H1 (cell line): ENCODE data around the gene CLUH. TPM values are rescaled to one million over a fixed set of nuclear protein-coding genes. Genes with fewer than 3 reads are reported as not detected.

ENCODE experiments used
- CTCF ChIA-PET: fragments of 300-600 bp; sonication (Branson Sonifier 250); formaldehyde crosslinking; loops from one replicate; lab custom pipeline; 2021; ENCODE audit not compliant: partially characterized antibody; lab: Charles Lee
- POLR2A ChIA-PET: fragments of 300-600 bp; sonication (Branson Sonifier 250); formaldehyde crosslinking; loops from one replicate; lab custom pipeline; 2021; ENCODE audit warnings: inconsistent platforms; ENCODE audit not compliant: partially characterized antibody; lab: Charles Lee
- DNase-seq, 2 experiments: peaks; one replicate each; pipeline versions ENCODE4 v3.0.0 to v3.0.0-alpha.2; 2010 to 2022; ENCODE audit warnings: low spot score in 2 of 2, low read depth in 1 of 2, mixed read lengths in 1 of 2
- FAIRE-seq: peaks from 2 replicates; lab custom pipeline; 2011; peaks lifted over from hg19 to GRCh38; lab: Jason Lieb, UNC
- H2AFZ ChIP-seq: 2 replicates; pipeline ENCODE4 v1.8.1; 2012; ENCODE audit warnings: low read length, inconsistent platforms
- H2AK5ac ChIP-seq: 2 replicates; pipeline ENCODE4 v1.6.1; 2013; ENCODE audit warnings: low read depth, low read length
- H2BK120ac ChIP-seq: replicated peaks from 2 replicates; pipeline ENCODE3; 2013; ENCODE audit warnings: low read depth, low read length, inconsistent platforms
- H2BK12ac ChIP-seq: 2 replicates; pipeline ENCODE4 v1.6.1; 2013; ENCODE audit warnings: low read depth, low read length
- H2BK15ac ChIP-seq: 2 replicates; pipeline ENCODE4 v1.6.1; 2013; ENCODE audit warnings: low read length
- H2BK20ac ChIP-seq: 2 replicates; pipeline ENCODE4 v1.6.1; 2013; ENCODE audit warnings: low read length
- H2BK5ac ChIP-seq: 2 replicates; pipeline ENCODE4 v1.6.1; 2013; ENCODE audit warnings: low read depth, low read length
- H3K14ac ChIP-seq: 2 replicates; pipeline ENCODE4 v1.6.1; 2013; ENCODE audit warnings: inconsistent platforms; ENCODE audit not compliant: insufficient read length
- H3K18ac ChIP-seq: 2 replicates; pipeline ENCODE4 v1.6.1; 2013; ENCODE audit warnings: low read length; ENCODE audit errors: extremely low read depth
- H3K23ac ChIP-seq: 2 replicates; pipeline ENCODE4 v1.6.1; 2013; ENCODE audit warnings: inconsistent platforms; ENCODE audit not compliant: insufficient read length
- H3K23me2 ChIP-seq: 2 replicates; pipeline ENCODE4 v1.6.1; 2013; ENCODE audit warnings: low read depth, low read length
- H3K27ac ChIP-seq: 2 replicates; pipeline ENCODE4 v1.6.1; 2011; ENCODE audit warnings: low read depth, low read length, inconsistent platforms
- H3K27me3 ChIP-seq, 4 experiments: replicated peaks in 1 of 4; 1 replicate in 1 of 4; 2 replicates in 3 of 4; pipeline versions ENCODE4 v1.6.1 to v1.8.1; 2011 to 2013; ENCODE audit warnings: low read length in 3 of 4, mild to moderate bottlenecking in 3 of 4, inconsistent platforms in 2 of 4, mixed read lengths in 2 of 4, moderate library complexity in 1 of 4; ENCODE audit not compliant: control insufficient read depth in 3 of 4, insufficient read depth in 3 of 4; ENCODE audit errors: extremely low read depth in 1 of 4
- H3K36me3 ChIP-seq, 4 experiments: 2 replicates each; pipeline versions ENCODE4 v1.6.1 to v1.8.1; 2011 to 2013; ENCODE audit warnings: mild to moderate bottlenecking in 4 of 4, low read length in 3 of 4, moderate library complexity in 2 of 4, control low read depth in 1 of 4, inconsistent platforms in 1 of 4; ENCODE audit not compliant: insufficient read depth in 4 of 4, control insufficient read depth in 2 of 4
- H3K4ac ChIP-seq: replicated peaks from 2 replicates; pipeline ENCODE3; 2013; ENCODE audit warnings: low read length, low read depth, mixed read lengths, inconsistent platforms; ENCODE audit not compliant: insufficient read length
- H3K4me1 ChIP-seq, 4 experiments: replicated peaks in 1 of 4; 1 replicate in 1 of 4; 2 replicates in 3 of 4; pipeline versions ENCODE4 v1.6.1 to v1.8.1; 2011 to 2013; ENCODE audit warnings: low read length in 3 of 4, inconsistent platforms in 2 of 4, mixed read lengths in 1 of 4; ENCODE audit not compliant: insufficient read depth in 4 of 4, control insufficient read depth in 3 of 4
- H3K4me2 ChIP-seq, 2 experiments: 2 replicates each; pipeline versions ENCODE4 v1.6.1 to v1.8.1; 2011 to 2013; ENCODE audit warnings: low read depth in 2 of 2, low read length in 2 of 2, control low read depth in 1 of 2, inconsistent platforms in 1 of 2, mild to moderate bottlenecking in 1 of 2; ENCODE audit not compliant: insufficient read depth in 1 of 2
- H3K4me3 ChIP-seq, 4 experiments: fragments of 200-600, 300-600 bp in 1 of 4; sonication (generic), shearing (Covaris generic), sonication (Bioruptor Twin) in 1 of 4; 2 replicates each; pipeline versions ENCODE4 v1.5.1 to v1.8.1; 2011 to 2016; ENCODE audit warnings: low read length in 4 of 4, low read depth in 3 of 4, control low read depth in 2 of 4, inconsistent platforms in 2 of 4, mild to moderate bottlenecking in 2 of 4, mixed read lengths in 1 of 4, moderate library complexity in 1 of 4; ENCODE audit not compliant: insufficient read depth in 2 of 4; ENCODE audit errors: extremely low read depth in 1 of 4
- H3K56ac ChIP-seq: replicated peaks from 2 replicates; pipeline ENCODE3; 2013; ENCODE audit warnings: low read depth, mild to moderate bottlenecking, mixed read lengths, low read length, inconsistent platforms; ENCODE audit not compliant: insufficient read length
- H3K79me1 ChIP-seq: 2 replicates; pipeline ENCODE4 v1.6.1; 2013; ENCODE audit warnings: low read depth, low read length, control low read depth
- H3K79me2 ChIP-seq, 2 experiments: 2 replicates each; pipeline versions ENCODE4 v1.6.1 to v1.8.1; 2012 to 2013; ENCODE audit warnings: low read length in 2 of 2, mild to moderate bottlenecking in 2 of 2, inconsistent platforms in 1 of 2; ENCODE audit not compliant: insufficient read depth in 2 of 2, control insufficient read depth in 1 of 2
- H3K9ac ChIP-seq, 4 experiments: replicated peaks in 1 of 4; 1 replicate in 1 of 4; 2 replicates in 3 of 4; pipeline versions ENCODE4 v1.6.1 to v1.8.1; 2011 to 2013; ENCODE audit warnings: low read depth in 3 of 4, low read length in 3 of 4, control low read depth in 2 of 4, mild to moderate bottlenecking in 2 of 4, moderate library complexity in 2 of 4, inconsistent platforms in 1 of 4; ENCODE audit errors: extremely low read depth in 1 of 4
- H3K9me3 ChIP-seq, 2 experiments: 2 replicates each; pipeline versions ENCODE4 v1.6.1 to v1.8.1; 2012 to 2013; ENCODE audit warnings: mild to moderate bottlenecking in 2 of 2, moderate library complexity in 2 of 2, control low read depth in 1 of 2, inconsistent platforms in 1 of 2, low read depth in 1 of 2, low read length in 1 of 2, mixed read lengths in 1 of 2; ENCODE audit not compliant: insufficient read depth in 2 of 2
- H4K20me1 ChIP-seq, 2 experiments: replicated peaks in 1 of 2; 2 replicates each; pipeline versions ENCODE3 to v1.8.1; 2011 to 2013; ENCODE audit warnings: inconsistent platforms in 2 of 2, low read length in 2 of 2, mild to moderate bottlenecking in 1 of 2; ENCODE audit not compliant: insufficient read depth in 2 of 2, control insufficient read depth in 1 of 2
- H4K5ac ChIP-seq: 2 replicates; pipeline ENCODE4 v1.6.1; 2013; ENCODE audit warnings: low read length, low read depth, mixed read lengths, inconsistent platforms; ENCODE audit not compliant: insufficient read length
- H4K8ac ChIP-seq: 2 replicates; pipeline ENCODE4 v1.8.0; 2013; ENCODE audit warnings: mild to moderate bottlenecking, moderate library complexity, low read length, inconsistent platforms; ENCODE audit not compliant: insufficient read depth; ENCODE audit errors: extremely low read depth
- H4K91ac ChIP-seq: replicated peaks from 2 replicates; pipeline ENCODE3; 2013; ENCODE audit warnings: low read length, mixed read lengths, inconsistent platforms; ENCODE audit not compliant: insufficient read length
- ASH2L ChIP-seq: fragments of 200-600, 300-600 bp; sonication (generic); IDR thresholded peaks from one replicate; pipeline ENCODE4 v1.7.1; 2017; ENCODE audit warnings: low read length
- BRCA1 ChIP-seq: IDR thresholded peaks from 2 replicates; pipeline ENCODE4 v1.6.1; 2012; ENCODE audit warnings: low read depth, low read length, improper control_type of control experiment
- CEBPB ChIP-seq: IDR thresholded peaks from 2 replicates; pipeline ENCODE4 v1.6.1; 2012; ENCODE audit warnings: low read depth, low read length
- CHD1 ChIP-seq: IDR thresholded peaks from 2 replicates; pipeline ENCODE4 v1.6.1; 2012; ENCODE audit warnings: low read depth, low read length, improper control_type of control experiment
- JUND ChIP-seq: IDR thresholded peaks from 2 replicates; pipeline ENCODE4 v1.6.1; 2011; ENCODE audit warnings: mild to moderate bottlenecking, improper control_type of control experiment, low read length
- PHF8 ChIP-seq: fragments of 200-600 bp; sonication (generic); conservative IDR thresholded peaks from 2 replicates; pipeline ENCODE4 v1.7.1; 2012; ENCODE audit warnings: low read depth, mild to moderate bottlenecking, inconsistent platforms, low read length, moderate library complexity
- RAD21 ChIP-seq, 2 experiments: IDR thresholded peaks in 1 of 2; conservative IDR thresholded peaks in 1 of 2; 2 replicates each; pipeline ENCODE4 v1.6.1; 2011; ENCODE audit warnings: low read depth in 2 of 2, low read length in 2 of 2, improper control_type of control experiment in 1 of 2, inconsistent platforms in 1 of 2, mild to moderate bottlenecking in 1 of 2, moderate library complexity in 1 of 2
- RXRA ChIP-seq: IDR thresholded peaks from 2 replicates; pipeline ENCODE4 v1.6.1; 2011; ENCODE audit warnings: low read depth, mild to moderate bottlenecking, low read length, moderate library complexity; ENCODE audit not compliant: insufficient read depth
- SIX5 ChIP-seq: IDR thresholded peaks from 2 replicates; pipeline ENCODE4 v1.6.1; 2011; ENCODE audit warnings: mild to moderate bottlenecking, low read depth, low read length
- SP1 ChIP-seq: IDR thresholded peaks from 2 replicates; pipeline ENCODE4 v1.6.1; 2011; ENCODE audit warnings: low read depth, low read length
- USF2 ChIP-seq: IDR thresholded peaks from 2 replicates; pipeline ENCODE4 v1.6.1; 2011; ENCODE audit warnings: low read length, improper control_type of control experiment
- ZNF274 ChIP-seq: IDR thresholded peaks from 2 replicates; pipeline ENCODE4 v1.7.0; 2012; ENCODE audit warnings: low read length, borderline replicate concordance; ENCODE audit errors: extremely low read depth
- WGBS, 2 experiments: shearing (Covaris generic) in 1 of 2; methylation state at CpG; one replicate each; pipeline versions ENCODE4 v1.1.6 to v1.1.7; 2013 to 2015; ENCODE audit warnings: low lambda C conversion rate in 2 of 2, mixed read lengths in 2 of 2, inconsistent platforms in 1 of 2, low coverage in 1 of 2, missing lambda C conversion rate in 1 of 2; ENCODE audit not compliant: insufficient replicate concordance in 2 of 2, insufficient coverage in 1 of 2, insufficient read length in 1 of 2; ENCODE audit errors: extremely low coverage in 1 of 2, missing lambda C conversion rate in 1 of 2; 5-methylcytosine and 5-hydroxymethylcytosine counted together
- polyA plus RNA-seq, 7 experiments: library from polyadenylated mRNA; depleted of rRNA in 3 of 7; stranded (reverse) in 5 of 7; unstranded in 2 of 7; fragments of >200 nt in 5 of 7; fragments of 200-250 nt in 2 of 7; gene quantifications; 1 replicate in 5 of 7; 2 replicates in 1 of 7; 4 replicates in 1 of 7; pipeline versions ENCODE4 v1.2.1 to v1.2.3, GENCODE V29; 2011 to 2013; ENCODE audit warnings: missing spikeins in 2 of 7, mixed read lengths in 2 of 7
- total RNA-seq: library from RNA; stranded (reverse); fragmentation: NEBNext Ultra II Directional; extraction: Animal tissue kit (Norgen Biotek cat#: 25700); gene quantifications from 2 replicates; pipeline ENCODE4 v1.2.1, GENCODE V29; 2021

Gene CLUH
- total and polyA plus RNA-seq, 2 of the 8 experiments (the other 6 are each of a cell fraction or from before 2014, with no cell fraction given) = 33.6 to 98.6 TPM

GRCh38 chr17:2682176-2682938 lies 29.2 kb downstream of the CLUH start:
- H2AFZ ChIP-seq = no peak overlapping the region
- H3K4ac ChIP-seq = no peak overlapping the region
- H3K56ac ChIP-seq = no peak overlapping the region
- no peak overlapping the region for H3K23ac ChIP-seq
- H4K20me1 ChIP-seq = peaks cover 0 to 9% of the 10 kb centered on the region in 2 experiments
- H3K27me3 ChIP-seq = no peaks in the 10 kb centered on the region
- no peak overlapping the region for H3K18ac ChIP-seq
- WGBS, 2 experiments = 88% methylated on average over 3 of the region's 3 CpGs; no CpG with 5 or more reads in 1 of the 2 experiments
- no peaks in the 10 kb centered on the region for H3K4me1 ChIP-seq
- no peak overlapping the region for H2BK120ac ChIP-seq
- no peak overlapping the region for H2BK20ac ChIP-seq
- H3K79me2 ChIP-seq = no peaks in the 10 kb centered on the region
- H3K9ac ChIP-seq = no peak overlapping the region
- H2BK5ac ChIP-seq = no peak overlapping the region
- DNase-seq (no peak), FAIRE-seq (no peak)
- peaks cover 9 to 29% (median 17%) of the 10 kb centered on the region in 4 experiments; a peak in 7 of 8 replicates for H3K36me3 ChIP-seq
- H2BK12ac ChIP-seq = no peak overlapping the region
- no peak overlapping the region for H3K27ac ChIP-seq
- no peaks in the 10 kb centered on the region for H3K79me1 ChIP-seq
- POLR2A ChIA-PET = interaction anchor here (1.0 to 1.4 kb wide), 2 partner anchors 11 to 172 kb away, joined by 3 to 4 read pairs; no protein-coding TSS in a partner anchor
- no peak overlapping the region for H4K8ac ChIP-seq
- CTCF ChIA-PET = interaction anchor here (1.2 to 1.5 kb wide), 3 partner anchors 8 to 266 kb away, joined by 3 to 9 read pairs (median 4); no protein-coding TSS in a partner anchor
- H3K4me2 ChIP-seq = no peak overlapping the region
- H4K5ac ChIP-seq = no peak overlapping the region
- no peak overlapping the region for H3K14ac ChIP-seq
- H3K9me3 ChIP-seq = no peaks in the 10 kb centered on the region
- no peak overlapping the region for H2BK15ac ChIP-seq
- peaks cover 6% of the 10 kb centered on the region; the same call in 1 of the 2 replicates for H3K23me2 ChIP-seq
- H3K4me3 ChIP-seq = no peak overlapping the region
- no peak overlapping the region for H2AK5ac ChIP-seq
- H4K91ac ChIP-seq = no peak overlapping the region
- TF ChIP-seq RAD21 (IDR thresholded peaks at IDR 0.05 in 1 of 2, conservative IDR thresholded peaks at IDR 0.05 in 1 of 2; ENCODE audit: low read depth in 2 of 2, low read length in 2 of 2) (no peak), JUND (no peak), BRCA1 (no peak), ASH2L (no peak), SP1 (no peak), PHF8 (no peak), SIX5 (no peak), USF2 (no peak), RXRA (no peak), CEBPB (no peak), CHD1 (no peak), ZNF274 (no peak)
